Endothelial cell of umbilical vein (primary cell): ENCODE data around the gene GPR75.

Experiments
- POLR2A ChIP-seq: IDR thresholded peaks from 2 replicates; pipeline ENCODE4 v1.6.1; 2012; ENCODE audit warnings: low read depth, mild to moderate bottlenecking, control low read depth, low read length
- TF ChIP-seq, protein P1 (sequence below), 2 donors: IDR thresholded peaks; 1 replicate in 1 of 2; 2 replicates in 1 of 2; pipeline ENCODE4 v1.5.1; 2011; ENCODE audit warnings: low read length in 2 of 2, mild to moderate bottlenecking in 2 of 2, moderate library complexity in 2 of 2, control low read depth in 1 of 2, inconsistent platforms in 1 of 2, low read depth in 1 of 2; ENCODE audit not compliant: insufficient read depth in 1 of 2; ENCODE audit errors: extremely low read depth in 1 of 2
- TF ChIP-seq, protein P2 (sequence below): IDR thresholded peaks from 2 replicates; pipeline ENCODE4 v1.6.1; 2011; ENCODE audit not compliant: insufficient read depth, insufficient read length

DNA sequence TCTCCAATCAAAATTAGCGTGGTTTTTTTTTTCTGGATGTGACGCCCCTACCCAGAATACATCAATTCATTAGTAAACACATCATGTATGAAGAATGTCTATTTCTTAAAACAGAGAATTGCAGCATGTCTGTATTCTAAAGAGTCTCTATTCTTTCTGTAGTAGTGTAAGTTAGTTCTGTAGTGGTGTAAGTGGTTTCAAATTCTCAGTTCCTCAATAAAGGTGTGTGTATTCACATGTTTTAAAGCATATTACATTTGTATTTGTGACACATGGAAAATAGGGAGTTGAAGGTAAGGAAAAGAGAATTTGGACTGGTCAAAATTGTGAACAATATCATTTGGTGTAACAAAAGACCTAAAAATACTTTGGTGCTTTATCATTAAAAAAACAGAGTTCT, 8.0 kb upstream of the GPR75 start:
- TF ChIP-seq, protein P1, sequence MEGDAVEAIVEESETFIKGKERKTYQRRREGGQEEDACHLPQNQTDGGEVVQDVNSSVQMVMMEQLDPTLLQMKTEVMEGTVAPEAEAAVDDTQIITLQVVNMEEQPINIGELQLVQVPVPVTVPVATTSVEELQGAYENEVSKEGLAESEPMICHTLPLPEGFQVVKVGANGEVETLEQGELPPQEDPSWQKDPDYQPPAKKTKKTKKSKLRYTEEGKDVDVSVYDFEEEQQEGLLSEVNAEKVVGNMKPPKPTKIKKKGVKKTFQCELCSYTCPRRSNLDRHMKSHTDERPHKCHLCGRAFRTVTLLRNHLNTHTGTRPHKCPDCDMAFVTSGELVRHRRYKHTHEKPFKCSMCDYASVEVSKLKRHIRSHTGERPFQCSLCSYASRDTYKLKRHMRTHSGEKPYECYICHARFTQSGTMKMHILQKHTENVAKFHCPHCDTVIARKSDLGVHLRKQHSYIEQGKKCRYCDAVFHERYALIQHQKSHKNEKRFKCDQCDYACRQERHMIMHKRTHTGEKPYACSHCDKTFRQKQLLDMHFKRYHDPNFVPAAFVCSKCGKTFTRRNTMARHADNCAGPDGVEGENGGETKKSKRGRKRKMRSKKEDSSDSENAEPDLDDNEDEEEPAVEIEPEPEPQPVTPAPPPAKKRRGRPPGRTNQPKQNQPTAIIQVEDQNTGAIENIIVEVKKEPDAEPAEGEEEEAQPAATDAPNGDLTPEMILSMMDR (IDR thresholded peaks at IDR 0.05; ENCODE audit: extremely low read depth in 1 of 2, insufficient read depth in 1 of 2, low read depth in 1 of 2, low read length in 2 of 2), result no peak
- no peak for TF ChIP-seq POLR2A
- TF ChIP-seq, protein P2, sequence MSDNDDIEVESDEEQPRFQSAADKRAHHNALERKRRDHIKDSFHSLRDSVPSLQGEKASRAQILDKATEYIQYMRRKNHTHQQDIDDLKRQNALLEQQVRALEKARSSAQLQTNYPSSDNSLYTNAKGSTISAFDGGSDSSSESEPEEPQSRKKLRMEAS, result no peak
